GM18861 (cell line): ENCODE results near the gene ABCC10.
"Not testable (repeated sequence)": the region's sequence is repeated elsewhere in the genome, so short reads cannot be mapped to it uniquely, and the experiment has no call there.

Experiments
- ATAC-seq: cut with Tn5 transposase; IDR thresholded peaks from one replicate; pipeline ENCODE4 v1.9.1; 2021; ENCODE audit not compliant: unreplicated experiment

The ABCC10 gene

DNA sequence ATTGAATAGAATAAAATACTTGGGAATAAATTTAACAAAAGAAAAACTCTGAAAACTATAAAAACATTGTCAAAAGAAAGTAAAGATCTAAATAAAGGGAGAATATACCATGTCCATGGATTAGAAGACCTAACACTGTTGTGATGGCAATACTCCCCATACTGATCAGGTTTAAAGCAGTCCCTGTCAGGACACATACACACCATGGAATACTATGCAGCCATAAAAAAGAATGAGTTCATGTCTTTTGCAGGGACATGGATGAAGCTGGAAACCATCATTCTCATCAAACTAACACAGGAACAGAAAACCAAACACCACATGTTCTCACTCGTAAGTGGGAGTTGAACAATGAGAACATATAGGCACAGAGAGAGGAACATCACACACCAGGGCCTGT lies 16.6 kb upstream of the ABCC10 start:
- ATAC-seq, result not testable (repeated sequence)

DNA sequence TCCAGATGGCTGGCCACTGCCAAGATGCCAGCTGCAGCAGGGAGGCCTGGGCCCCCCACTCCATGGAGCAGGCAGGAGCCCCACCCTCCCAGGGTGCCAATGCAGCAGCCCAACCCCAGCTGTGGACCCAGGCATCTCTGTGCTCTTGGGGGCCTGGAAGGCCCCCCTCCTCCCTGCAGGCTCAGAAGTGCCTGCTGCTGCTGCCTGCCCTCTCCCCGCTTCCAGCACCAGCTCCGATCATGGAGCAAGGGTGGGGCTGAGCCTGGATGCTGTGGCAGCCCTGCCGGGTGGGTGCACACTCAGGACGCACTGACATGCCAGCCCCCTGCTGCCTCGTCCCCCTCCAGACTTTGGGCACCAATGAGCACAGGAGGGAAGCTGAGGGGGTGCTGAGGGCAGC lies 14.8 kb upstream of the ABCC10 start:
- no peak for ATAC-seq

DNA sequence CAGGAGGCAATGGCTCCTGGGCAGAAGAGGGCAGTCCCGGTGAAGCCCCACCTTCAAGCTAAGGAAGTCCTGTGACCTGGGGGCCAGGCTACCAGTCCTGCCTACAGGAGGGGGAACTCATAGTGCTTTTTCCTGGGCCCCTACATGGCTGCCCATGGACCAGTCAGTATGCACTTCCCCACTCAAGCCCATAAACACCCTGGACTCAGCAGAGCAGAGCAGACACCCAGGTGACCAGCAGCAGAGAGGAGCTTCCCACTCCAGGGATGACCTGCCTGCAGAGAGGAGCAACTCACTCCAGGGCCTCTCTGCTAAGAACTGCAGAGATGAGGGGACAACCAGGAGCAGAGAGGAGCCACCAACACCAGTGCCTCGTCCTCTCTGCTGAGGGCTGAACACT lies 14.3 kb upstream of the ABCC10 start:
- no peak for ATAC-seq

DNA sequence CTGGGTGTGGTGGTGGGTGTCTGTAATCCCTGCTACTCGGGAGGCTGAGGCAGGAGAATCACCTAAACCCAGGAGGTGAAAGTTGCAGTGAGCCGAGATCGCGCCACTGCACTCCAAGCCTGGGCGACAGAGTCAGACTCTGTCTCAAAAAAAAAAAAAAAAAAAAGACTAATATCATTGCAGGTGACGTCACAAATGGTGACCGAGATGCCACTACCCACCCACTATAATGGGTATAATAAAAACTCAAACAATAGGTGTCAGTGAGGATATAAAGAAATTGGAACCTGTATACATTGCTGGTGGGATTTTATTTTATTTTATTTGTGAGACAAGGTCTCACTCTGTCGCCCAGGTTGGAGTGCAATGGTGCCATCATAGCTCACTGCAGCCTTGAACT lies 12.1 kb upstream of the ABCC10 start:
- not testable (repeated sequence) for ATAC-seq

DNA sequence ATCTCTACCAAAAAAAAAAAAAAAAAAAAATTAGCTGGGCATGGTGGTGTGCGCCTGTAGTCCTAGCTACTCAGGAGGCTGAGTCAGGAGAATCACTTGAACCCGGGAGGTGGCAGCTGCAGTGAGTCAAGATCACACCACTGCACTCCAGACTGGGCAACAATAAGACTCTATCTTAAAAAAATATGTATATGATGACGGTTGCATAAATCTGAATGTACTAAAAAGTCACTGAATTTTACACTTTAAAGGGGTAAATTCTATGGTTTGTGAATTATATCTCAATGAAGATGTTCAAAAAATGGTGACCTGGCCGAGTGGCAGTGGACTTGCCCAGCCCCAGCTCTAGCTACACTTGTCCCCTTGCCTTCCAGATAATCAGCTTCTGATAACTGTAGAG lies 10.4 kb upstream of the ABCC10 start:
- no peak for ATAC-seq

DNA sequence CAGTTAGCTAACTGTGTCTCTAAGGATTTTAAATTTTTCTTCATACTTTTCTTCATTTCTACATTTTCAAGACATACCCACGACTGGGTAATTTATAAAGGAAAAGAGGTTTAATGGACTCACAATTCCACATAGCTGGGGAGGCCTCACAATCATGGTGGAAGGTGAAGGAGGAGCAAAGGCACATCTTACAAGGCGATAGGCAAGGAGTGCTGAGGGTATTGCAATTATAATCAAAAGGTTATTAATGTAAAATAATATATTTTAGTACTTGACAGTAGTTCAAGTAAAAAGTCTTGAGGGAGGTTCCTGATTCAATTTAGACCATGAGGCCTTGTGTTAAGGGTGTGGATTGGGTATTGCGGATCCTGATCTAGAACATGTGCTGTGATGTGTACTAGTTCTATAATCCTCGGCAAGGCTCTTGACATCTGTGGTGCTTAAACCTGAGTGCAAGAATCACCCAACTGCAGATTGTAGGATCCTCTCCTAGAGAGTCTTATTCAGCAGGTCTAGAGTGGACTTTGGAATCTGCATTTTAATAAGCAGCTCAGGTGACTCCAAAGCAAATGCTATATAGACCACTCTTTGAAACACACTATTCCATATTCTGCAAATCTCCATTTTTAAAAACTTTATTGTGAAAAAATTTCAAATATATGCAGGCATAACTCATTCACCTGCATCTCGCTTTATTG lies 7.2 kb upstream of the ABCC10 start:
- no peak for ATAC-seq

DNA sequence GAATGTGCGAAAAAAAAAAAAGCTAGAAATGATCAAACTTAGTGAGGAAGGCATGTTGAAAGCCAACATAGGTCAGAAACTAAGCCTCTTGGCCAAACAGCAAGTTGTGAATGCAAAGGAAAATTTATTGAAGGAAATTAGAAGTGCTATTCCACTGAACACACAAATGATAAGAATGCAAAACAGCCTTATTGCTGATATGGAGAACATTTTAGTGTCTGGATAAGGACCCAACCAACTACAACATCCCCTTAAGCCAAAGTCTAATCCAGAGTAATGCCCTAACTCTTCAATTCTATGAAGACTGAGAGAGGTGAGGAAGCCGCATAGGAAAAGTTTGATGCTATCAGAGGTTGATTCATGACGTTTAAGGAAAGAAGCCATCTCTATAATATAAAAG lies 5.5 kb upstream of the ABCC10 start:
- ATAC-seq, result no peak

DNA sequence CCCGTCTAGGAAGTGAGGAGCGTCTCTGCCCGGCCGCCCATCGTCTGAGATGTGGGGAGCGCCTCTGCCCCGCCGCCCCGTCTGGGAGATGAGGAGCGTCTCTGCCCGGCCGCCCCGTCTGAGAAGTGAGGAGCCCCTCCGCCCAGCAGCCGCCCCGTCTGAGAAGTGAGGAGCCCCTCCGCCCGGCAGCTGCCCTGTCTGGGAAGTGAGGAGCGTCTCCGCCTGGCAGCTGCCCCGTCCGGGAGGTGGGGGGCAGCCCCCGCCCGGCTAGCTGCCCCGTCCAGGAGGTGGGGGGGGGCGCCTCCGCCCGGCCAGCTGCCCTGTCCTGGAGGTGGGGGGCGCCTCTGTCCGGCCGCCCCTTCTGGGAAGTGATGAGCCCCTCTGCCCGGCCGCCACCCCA lies 2.3 kb upstream of the ABCC10 start:
- ATAC-seq, result not testable (repeated sequence)

DNA sequence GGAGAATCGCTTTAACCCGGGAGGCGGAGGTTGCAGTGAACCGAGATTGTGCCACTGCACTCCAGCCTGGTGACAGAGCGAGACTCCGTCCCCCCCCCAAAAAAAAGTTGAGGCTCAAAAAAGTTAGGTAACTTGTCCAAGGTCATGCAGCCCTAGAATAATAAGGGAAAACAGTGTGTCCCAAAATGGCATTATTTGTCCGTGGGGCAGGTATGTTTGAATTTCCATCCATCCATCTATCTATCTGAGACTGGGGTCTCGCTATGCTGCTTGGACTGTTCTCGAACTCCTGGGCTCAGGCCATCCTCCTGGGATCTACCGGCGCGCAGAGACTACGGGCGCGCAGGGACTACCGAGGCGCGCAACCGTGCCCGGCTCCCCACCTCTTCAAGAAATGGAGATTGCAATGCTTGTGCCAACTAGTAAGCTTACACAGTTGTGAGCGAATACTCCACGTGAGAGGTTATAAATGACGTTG lies 374 bp upstream of the ABCC10 start:
- no peak for ATAC-seq

DNA sequence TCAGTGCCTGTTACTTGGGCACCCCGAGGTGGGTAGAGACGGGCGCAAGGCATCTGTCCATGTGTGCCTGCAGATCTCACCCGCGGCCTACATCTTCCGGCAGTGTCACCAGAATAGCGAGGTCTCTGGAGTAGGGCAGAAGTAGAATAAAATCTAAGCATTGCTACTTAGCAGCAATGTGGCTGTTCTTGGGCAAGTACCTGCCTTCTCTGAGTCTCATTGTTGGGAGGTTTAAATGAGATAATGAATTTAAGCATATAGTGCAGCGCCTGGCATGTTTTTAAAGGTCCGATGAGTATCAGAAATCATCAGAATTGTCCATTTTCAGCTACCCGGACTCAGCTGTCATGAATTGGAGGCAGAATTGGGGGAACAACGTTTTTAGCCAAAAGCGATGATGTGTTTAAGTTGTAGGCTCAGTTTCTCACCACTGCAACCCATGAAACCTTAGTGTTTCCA lies 800 bp downstream of the ABCC10 start:
- no peak for ATAC-seq

DNA sequence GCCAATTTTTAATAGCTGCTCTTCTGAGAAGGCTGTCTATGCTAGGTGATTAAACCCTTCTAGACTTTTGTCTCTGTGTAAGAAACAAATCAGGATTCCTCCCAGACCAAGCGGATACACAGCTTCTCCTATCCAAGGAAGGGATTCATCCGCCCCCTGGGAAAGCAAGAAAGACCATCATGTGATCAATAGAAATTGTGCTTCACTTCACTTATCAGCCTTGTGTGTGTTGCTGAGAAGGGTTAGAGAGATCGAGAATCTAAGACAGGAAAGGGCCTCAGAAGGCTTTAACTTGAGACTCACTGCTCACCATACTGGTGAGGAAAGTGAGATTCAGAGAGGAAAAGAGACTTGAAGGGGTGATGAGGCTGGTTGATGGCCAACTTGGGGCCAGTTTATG lies 1.5 kb downstream of the ABCC10 start:
- no peak for ATAC-seq

DNA sequence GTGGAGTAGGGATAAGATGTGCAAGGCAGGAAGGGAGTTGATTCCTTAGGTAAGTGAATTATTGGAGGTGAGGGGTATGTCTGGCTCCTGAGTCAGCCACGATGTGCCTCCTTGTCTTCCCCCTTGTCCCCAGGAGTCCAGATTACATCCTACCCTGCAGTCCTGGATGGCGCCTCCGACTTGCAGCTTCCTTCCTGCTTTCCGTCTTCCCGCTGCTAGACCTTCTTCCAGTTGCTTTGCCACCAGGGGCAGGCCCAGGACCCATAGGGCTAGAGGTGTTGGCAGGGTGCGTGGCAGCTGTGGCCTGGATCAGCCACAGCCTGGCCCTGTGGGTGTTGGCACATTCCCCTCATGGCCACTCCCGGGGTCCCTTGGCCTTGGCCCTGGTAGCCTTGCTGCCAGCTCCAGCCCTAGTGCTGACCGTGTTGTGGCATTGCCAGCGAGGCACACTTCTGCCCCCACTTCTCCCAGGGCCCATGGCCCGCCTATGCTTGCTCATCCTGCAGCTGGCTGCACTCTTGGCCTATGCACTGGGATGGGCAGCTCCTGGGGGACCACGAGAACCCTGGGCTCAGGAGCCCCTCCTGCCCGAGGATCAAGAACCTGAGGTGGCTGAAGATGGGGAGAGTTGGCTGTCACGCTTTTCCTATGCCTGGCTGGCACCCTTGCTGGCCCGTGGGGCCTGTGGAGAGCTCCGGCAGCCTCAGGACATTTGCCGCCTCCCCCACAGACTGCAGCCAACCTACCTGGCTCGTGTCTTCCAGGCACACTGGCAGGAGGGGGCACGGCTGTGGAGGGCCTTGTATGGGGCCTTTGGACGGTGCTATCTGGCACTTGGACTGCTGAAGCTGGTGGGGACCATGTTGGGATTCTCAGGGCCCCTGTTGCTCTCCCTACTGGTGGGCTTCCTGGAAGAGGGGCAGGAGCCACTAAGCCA lies 4.9 kb downstream of the ABCC10 start:
- no peak for ATAC-seq

DNA sequence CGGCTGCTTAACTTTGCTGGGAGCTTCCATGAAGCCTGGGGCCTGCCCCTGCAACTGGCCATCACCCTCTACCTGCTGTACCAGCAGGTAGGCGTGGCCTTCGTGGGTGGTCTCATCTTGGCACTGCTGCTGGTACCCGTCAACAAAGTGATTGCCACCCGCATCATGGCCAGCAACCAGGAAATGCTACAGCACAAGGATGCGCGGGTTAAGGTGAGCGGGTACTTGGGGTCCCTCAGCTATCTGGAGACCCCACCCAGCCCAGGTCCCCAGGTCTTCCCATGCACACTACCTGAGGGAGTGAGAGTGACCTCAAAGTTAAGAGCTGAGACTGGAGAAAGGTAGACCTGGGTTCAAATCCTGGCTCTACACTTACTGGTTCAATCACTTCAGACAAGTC lies 5.8 kb downstream of the ABCC10 start:
- no peak for ATAC-seq

DNA sequence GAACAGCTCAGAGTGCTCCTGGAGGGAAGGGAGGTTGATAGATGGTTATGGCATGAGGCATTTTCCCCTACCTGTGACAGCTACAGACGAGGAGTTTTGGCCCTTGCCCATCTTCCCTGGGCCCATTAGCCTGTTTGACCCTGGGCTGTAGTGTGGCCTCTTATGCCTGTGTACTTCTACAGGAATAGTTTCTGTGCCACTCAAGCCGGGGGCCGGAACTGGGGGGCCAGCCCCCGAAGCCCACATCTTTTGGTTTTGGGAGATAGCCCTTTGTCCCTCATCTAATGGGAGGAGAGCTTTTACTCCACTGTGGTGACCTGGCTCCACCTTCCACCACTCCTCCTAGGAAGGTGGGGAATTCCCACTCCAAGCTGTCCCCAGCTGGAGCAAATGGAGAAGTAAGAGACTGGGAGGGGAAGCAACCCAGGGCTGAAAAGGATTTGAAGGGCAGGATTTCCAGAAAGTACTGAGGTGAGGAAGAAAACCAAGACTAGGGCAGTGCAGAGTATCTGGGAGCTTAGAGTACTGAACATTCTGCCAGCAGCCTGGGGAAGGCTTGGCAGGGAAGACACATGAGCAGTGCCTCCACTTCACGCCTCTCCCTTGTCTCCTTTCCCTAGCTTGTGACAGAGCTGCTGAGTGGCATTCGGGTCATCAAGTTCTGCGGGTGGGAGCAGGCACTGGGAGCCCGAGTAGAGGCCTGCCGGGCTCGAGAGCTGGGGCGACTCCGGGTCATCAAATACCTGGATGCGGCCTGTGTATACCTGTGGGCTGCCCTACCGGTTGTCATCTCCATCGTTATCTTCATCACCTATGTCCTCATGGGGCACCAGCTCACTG lies 6.9 kb downstream of the ABCC10 start:
- no peak for ATAC-seq

DNA sequence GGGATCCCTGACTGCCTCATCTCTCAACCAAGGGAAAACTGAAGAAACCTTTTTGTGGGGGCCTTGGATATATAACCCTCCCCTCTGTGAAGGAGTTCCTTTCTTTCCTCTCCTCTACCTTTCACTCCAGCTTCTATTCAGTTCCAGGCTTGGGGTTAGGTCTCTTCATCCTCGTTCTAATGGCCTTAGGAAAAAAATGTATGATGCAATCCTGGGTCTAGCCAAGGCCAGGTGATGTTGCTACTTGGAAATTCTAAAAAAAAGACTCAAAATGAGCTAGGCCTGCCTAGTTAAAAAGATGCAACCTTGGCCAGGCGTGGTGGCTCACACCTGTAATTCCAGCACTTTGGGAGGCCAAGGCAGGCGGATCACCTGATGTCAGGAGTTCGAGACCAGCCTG lies 7.6 kb downstream of the ABCC10 start:
- no peak for ATAC-seq

DNA sequence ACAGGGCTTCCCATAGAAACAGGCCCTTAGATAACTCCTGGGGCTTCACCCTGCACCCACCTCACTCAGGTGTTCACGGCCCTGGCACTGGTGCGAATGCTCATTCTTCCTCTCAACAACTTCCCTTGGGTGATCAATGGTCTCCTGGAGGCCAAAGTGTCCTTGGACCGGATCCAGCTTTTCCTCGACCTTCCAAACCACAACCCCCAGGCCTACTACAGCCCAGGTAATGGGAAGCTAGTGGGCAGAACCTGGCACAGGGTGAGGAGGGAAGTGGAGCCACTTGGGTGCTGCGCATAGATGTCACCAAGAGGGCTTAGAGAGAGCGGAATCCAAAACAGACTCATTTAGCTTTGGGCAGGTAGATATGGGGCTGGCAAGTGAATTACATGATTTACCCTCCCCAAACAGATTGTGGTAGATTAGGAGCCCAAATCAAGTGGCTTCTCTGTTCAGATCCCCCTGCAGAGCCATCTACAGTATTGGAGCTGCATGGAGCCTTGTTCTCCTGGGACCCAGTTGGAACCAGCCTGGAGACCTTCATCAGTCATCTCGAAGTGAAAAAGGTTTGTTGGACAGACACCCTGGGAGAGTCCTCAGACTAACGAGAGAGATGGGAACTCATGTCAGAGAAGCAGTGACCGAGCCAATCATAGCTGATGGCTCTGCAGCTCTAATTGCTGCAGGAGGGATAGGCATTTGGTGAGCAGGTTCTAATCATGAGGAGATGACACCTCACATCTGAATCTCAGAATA lies 8.5 kb downstream of the ABCC10 start:
- ATAC-seq, result no peak

DNA sequence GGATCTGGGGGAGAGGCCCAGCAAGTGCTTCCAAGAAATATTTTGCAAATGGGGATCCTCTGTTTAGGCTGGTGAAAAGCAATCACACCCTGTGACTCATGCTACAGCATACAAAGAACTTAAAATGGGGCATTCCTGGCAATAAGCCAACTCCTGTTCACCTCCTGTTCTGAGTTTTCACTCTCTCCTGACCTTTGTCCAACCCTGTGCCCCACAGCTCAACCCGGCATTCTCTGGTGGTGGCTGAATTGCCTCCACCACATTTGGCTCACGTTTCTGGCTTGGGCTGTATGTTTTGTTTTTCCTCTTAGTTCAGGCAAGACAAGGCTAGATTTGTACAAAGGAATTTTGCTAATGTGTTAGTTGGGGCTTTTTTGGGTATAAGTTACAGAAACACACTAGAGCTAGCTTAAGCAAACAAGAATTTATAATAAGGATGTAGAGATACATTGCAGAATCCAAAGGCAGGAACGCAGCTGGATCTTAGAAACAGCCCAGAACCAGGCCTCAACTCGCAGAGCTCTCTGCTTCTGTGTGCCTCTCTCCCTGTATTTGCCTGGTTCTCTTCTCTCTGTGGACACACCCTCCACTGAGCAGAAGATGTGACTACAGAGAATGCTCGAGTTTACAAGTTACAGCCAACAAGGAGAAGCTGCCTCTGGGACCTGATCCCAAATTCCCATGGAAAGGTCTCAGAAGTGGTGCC lies 9.4 kb downstream of the ABCC10 start:
- ATAC-seq, result no peak

DNA sequence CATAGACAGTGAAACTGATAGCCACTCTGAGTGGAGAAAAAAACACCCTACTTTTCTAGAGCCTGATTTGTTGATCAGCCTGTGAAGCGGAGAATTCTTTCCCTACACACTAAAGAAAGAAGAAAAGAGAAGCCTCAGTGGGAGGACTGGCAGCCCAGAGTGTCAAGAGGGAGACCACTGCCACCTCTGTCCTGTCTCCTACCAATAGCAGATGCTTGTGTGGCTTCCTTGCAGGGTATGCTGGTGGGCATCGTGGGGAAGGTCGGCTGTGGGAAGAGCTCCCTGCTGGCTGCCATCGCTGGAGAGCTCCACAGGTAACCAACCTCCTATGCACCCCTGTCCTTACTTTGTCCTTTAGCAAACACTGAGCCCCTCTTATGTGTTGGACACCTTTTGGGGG lies 10.4 kb downstream of the ABCC10 start:
- ATAC-seq, result no peak

DNA sequence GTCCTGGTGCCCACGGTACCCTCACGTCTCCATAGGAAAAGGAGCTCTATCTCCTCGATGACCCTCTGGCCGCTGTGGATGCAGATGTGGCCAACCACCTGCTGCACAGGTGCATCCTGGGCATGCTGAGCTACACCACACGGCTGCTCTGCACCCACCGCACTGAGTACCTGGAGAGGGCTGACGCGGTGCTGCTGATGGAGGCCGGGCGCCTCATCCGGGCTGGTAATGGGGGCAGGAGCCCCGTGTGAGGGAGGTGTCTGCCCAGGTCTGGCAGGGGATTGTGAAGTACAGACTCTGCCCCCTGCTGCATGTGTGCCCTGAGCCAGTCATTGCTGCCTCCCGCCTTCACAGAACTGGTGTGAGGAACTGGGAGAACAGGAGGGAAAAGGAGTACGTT lies 15.6 kb downstream of the ABCC10 start:
- ATAC-seq, result no peak

DNA sequence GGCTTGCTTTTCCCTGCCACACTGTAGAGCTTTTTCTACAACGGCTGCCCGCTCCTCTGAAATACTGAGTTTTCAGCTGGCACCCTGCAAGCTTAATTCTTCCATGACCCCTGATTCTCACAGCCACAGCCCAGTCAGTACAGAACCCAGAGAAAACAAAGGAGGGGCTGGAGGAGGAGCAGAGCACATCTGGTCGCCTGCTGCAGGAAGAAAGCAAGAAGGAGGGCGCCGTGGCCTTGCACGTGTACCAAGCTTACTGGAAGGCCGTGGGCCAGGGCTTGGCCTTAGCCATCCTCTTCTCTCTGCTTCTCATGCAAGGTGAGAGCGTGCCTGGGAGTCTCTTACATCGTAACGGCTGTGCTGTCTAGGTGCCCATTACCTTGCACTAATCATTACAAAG lies 16.7 kb downstream of the ABCC10 start:
- no peak for ATAC-seq
